ENCODE results near the gene RAD51B.

DNA sequence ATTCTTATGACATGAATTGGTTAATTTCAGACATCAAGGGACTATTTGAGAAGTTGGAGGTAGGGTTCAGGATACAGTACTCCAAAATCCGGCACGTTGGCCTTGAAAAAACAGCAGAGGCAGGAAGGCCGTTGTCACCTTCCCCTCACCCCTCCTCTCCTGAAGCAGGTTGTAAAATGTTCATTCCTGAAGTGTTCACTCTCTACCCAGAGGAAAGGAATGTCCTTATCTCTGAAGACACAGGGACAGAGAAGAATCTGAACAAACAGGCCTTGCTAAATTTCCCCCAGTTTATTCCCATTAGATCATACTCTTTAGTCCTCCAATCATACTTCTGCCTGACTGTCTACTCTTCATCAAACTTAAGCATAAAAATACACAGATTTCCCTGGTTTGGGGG is 659.7 kb downstream of the RAD51B start:
- TF ChIP-seq, protein P1, sequence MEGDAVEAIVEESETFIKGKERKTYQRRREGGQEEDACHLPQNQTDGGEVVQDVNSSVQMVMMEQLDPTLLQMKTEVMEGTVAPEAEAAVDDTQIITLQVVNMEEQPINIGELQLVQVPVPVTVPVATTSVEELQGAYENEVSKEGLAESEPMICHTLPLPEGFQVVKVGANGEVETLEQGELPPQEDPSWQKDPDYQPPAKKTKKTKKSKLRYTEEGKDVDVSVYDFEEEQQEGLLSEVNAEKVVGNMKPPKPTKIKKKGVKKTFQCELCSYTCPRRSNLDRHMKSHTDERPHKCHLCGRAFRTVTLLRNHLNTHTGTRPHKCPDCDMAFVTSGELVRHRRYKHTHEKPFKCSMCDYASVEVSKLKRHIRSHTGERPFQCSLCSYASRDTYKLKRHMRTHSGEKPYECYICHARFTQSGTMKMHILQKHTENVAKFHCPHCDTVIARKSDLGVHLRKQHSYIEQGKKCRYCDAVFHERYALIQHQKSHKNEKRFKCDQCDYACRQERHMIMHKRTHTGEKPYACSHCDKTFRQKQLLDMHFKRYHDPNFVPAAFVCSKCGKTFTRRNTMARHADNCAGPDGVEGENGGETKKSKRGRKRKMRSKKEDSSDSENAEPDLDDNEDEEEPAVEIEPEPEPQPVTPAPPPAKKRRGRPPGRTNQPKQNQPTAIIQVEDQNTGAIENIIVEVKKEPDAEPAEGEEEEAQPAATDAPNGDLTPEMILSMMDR (IDR thresholded peaks at IDR 0.05) = no peak
- TF ChIP-seq POLR2AphosphoS5 (IDR thresholded peaks at IDR 0.05) (no peak), POLR2A (IDR thresholded peaks at IDR 0.05) (no peak)

Measured in upper lobe of left lung (tissue), 4 donors.